ENCODE results near the gene UGT1A4.

UGT1A4 gene

GRCh38 chr2:233676046-233676445, 42.5 kb upstream of the UGT1A4 start:
- DNase-seq (ENCODE audit: low read depth) = no peak
- TF ChIP-seq CTCF (IDR thresholded peaks at IDR 0.05; ENCODE audit: control insufficient read depth, extremely low read depth, insufficient read depth) = no peak

GRCh38 chr2:233679196-233679595, 39.3 kb upstream of the UGT1A4 start:
- H3K4me3 ChIP-seq (ENCODE audit: low read depth, low read length) = no peak overlapping the region
- TF ChIP-seq CTCF (IDR thresholded peaks at IDR 0.05; ENCODE audit: control insufficient read depth, extremely low read depth, insufficient read depth) = no peak
- DNase-seq (ENCODE audit: low read depth) = peak; percentile 23

More at GRCh38 chr2:233676046-233676445, 42.5 kb upstream of the UGT1A4 start:
- no peak overlapping the region for H3K4me3 ChIP-seq (ENCODE audit: low read depth, low read length)

- DNase-seq (ENCODE audit: low read depth) = no peak
- no peak overlapping the region for H3K4me3 ChIP-seq (ENCODE audit: low read depth, low read length)
- TF ChIP-seq CTCF (IDR thresholded peaks at IDR 0.05; ENCODE audit: control insufficient read depth, extremely low read depth, insufficient read depth) = no peak
These were observed 38.0 kb upstream of the UGT1A4 start for GRCh38 chr2:233680361-233681045.

GRCh38 chr2:233681521-233682099, 36.9 kb upstream of the UGT1A4 start, which contains the start of gene UGT1A7:
Gene UGT1A7, plus strand, starts transcription at chr2:233681901. Its CDS starts 37 bp downstream, at chr2:233681938.
- DNase-seq (ENCODE audit: low read depth) = no peak
- H3K4me3 ChIP-seq (ENCODE audit: low read depth, low read length) = no peak within 1 kb of the TSS
- TF ChIP-seq CTCF (IDR thresholded peaks at IDR 0.05; ENCODE audit: control insufficient read depth, extremely low read depth, insufficient read depth) = no peak

GRCh38 chr2:233684640-233685039, 33.9 kb upstream of the UGT1A4 start:
- no peak overlapping the region for H3K4me3 ChIP-seq (ENCODE audit: low read depth, low read length)
- no peak for DNase-seq (ENCODE audit: low read depth)
- TF ChIP-seq CTCF (IDR thresholded peaks at IDR 0.05; ENCODE audit: control insufficient read depth, extremely low read depth, insufficient read depth) = no peak

- no peak for DNase-seq (ENCODE audit: low read depth)
- no peak for TF ChIP-seq CTCF (IDR thresholded peaks at IDR 0.05; ENCODE audit: control insufficient read depth, extremely low read depth, insufficient read depth)
These were observed 31.6 kb upstream of the UGT1A4 start for GRCh38 chr2:233686928-233687327.

More at GRCh38 chr2:233686928-233687327, 31.6 kb upstream of the UGT1A4 start:
- no peak overlapping the region for H3K4me3 ChIP-seq (ENCODE audit: low read depth, low read length)
